ENCODE data around the gene SLIT3.

- TF ChIP-seq CTCF (IDR thresholded peaks at IDR 0.05; ENCODE audit: extremely low read depth in 1 of 2, insufficient read depth in 1 of 2, low read depth in 1 of 2, low read length in 2 of 2) (no peak), EZH2 (IDR thresholded peaks at IDR 0.05; ENCODE audit: borderline replicate concordance, low read depth, low read length, severe bottlenecking) (no peak), POLR2A (IDR thresholded peaks at IDR 0.05; ENCODE audit: low read depth, low read length) (no peak), POLR2AphosphoS5 (IDR thresholded peaks at IDR 0.05; ENCODE audit: insufficient read depth, low read depth, low read length) (no peak), GATA2 (IDR thresholded peaks at IDR 0.05; ENCODE audit: insufficient read depth, insufficient read length, low read depth, low read length) (no peak)
- TF ChIP-seq, protein P1, sequence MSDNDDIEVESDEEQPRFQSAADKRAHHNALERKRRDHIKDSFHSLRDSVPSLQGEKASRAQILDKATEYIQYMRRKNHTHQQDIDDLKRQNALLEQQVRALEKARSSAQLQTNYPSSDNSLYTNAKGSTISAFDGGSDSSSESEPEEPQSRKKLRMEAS (IDR thresholded peaks at IDR 0.05; ENCODE audit: insufficient read depth, insufficient read length), result no peak
These were observed 433.7 kb downstream of the SLIT3 start for GRCh38 chr5:168867241-168867640.
